H1 (cell line): ENCODE data around the gene PTMS. TPM values are rescaled to one million over a fixed set of nuclear protein-coding genes. Genes with fewer than 3 reads are reported as not detected.

Experiments used
- CTCF ChIA-PET: fragments of 300-600 bp; sonication (Branson Sonifier 250); formaldehyde crosslinking; loops from one replicate; lab custom pipeline; 2021; ENCODE audit not compliant: partially characterized antibody; lab: Charles Lee
- POLR2A ChIA-PET: fragments of 300-600 bp; sonication (Branson Sonifier 250); formaldehyde crosslinking; loops from one replicate; lab custom pipeline; 2021; ENCODE audit warnings: inconsistent platforms; ENCODE audit not compliant: partially characterized antibody; lab: Charles Lee
- DNase-seq, 2 experiments: peaks; one replicate each; pipeline versions ENCODE4 v3.0.0 to v3.0.0-alpha.2; 2010 to 2022; ENCODE audit warnings: low spot score in 2 of 2, low read depth in 1 of 2, mixed read lengths in 1 of 2
- FAIRE-seq: peaks from 2 replicates; lab custom pipeline; 2011; peaks lifted over from hg19 to GRCh38; lab: Jason Lieb, UNC
- H2AFZ ChIP-seq: 2 replicates; pipeline ENCODE4 v1.8.1; 2012; ENCODE audit warnings: low read length, inconsistent platforms
- H2AK5ac ChIP-seq: 2 replicates; pipeline ENCODE4 v1.6.1; 2013; ENCODE audit warnings: low read depth, low read length
- H2BK120ac ChIP-seq: replicated peaks from 2 replicates; pipeline ENCODE3; 2013; ENCODE audit warnings: low read depth, low read length, inconsistent platforms
- H2BK12ac ChIP-seq: 2 replicates; pipeline ENCODE4 v1.6.1; 2013; ENCODE audit warnings: low read depth, low read length
- H2BK15ac ChIP-seq: 2 replicates; pipeline ENCODE4 v1.6.1; 2013; ENCODE audit warnings: low read length
- H2BK20ac ChIP-seq: 2 replicates; pipeline ENCODE4 v1.6.1; 2013; ENCODE audit warnings: low read length
- H2BK5ac ChIP-seq: 2 replicates; pipeline ENCODE4 v1.6.1; 2013; ENCODE audit warnings: low read depth, low read length
- H3K14ac ChIP-seq: 2 replicates; pipeline ENCODE4 v1.6.1; 2013; ENCODE audit warnings: inconsistent platforms; ENCODE audit not compliant: insufficient read length
- H3K18ac ChIP-seq: 2 replicates; pipeline ENCODE4 v1.6.1; 2013; ENCODE audit warnings: low read length; ENCODE audit errors: extremely low read depth
- H3K23ac ChIP-seq: 2 replicates; pipeline ENCODE4 v1.6.1; 2013; ENCODE audit warnings: inconsistent platforms; ENCODE audit not compliant: insufficient read length
- H3K23me2 ChIP-seq: 2 replicates; pipeline ENCODE4 v1.6.1; 2013; ENCODE audit warnings: low read depth, low read length
- H3K27ac ChIP-seq: 2 replicates; pipeline ENCODE4 v1.6.1; 2011; ENCODE audit warnings: low read depth, low read length, inconsistent platforms
- H3K27me3 ChIP-seq, 4 experiments: replicated peaks in 1 of 4; 1 replicate in 1 of 4; 2 replicates in 3 of 4; pipeline versions ENCODE4 v1.6.1 to v1.8.1; 2011 to 2013; ENCODE audit warnings: low read length in 3 of 4, mild to moderate bottlenecking in 3 of 4, inconsistent platforms in 2 of 4, mixed read lengths in 2 of 4, moderate library complexity in 1 of 4; ENCODE audit not compliant: control insufficient read depth in 3 of 4, insufficient read depth in 3 of 4; ENCODE audit errors: extremely low read depth in 1 of 4
- H3K36me3 ChIP-seq, 4 experiments: 2 replicates each; pipeline versions ENCODE4 v1.6.1 to v1.8.1; 2011 to 2013; ENCODE audit warnings: mild to moderate bottlenecking in 4 of 4, low read length in 3 of 4, moderate library complexity in 2 of 4, control low read depth in 1 of 4, inconsistent platforms in 1 of 4; ENCODE audit not compliant: insufficient read depth in 4 of 4, control insufficient read depth in 2 of 4
- H3K4ac ChIP-seq: replicated peaks from 2 replicates; pipeline ENCODE3; 2013; ENCODE audit warnings: low read length, low read depth, mixed read lengths, inconsistent platforms; ENCODE audit not compliant: insufficient read length
- H3K4me1 ChIP-seq, 4 experiments: replicated peaks in 1 of 4; 1 replicate in 1 of 4; 2 replicates in 3 of 4; pipeline versions ENCODE4 v1.6.1 to v1.8.1; 2011 to 2013; ENCODE audit warnings: low read length in 3 of 4, inconsistent platforms in 2 of 4, mixed read lengths in 1 of 4; ENCODE audit not compliant: insufficient read depth in 4 of 4, control insufficient read depth in 3 of 4
- H3K4me2 ChIP-seq, 2 experiments: 2 replicates each; pipeline versions ENCODE4 v1.6.1 to v1.8.1; 2011 to 2013; ENCODE audit warnings: low read depth in 2 of 2, low read length in 2 of 2, control low read depth in 1 of 2, inconsistent platforms in 1 of 2, mild to moderate bottlenecking in 1 of 2; ENCODE audit not compliant: insufficient read depth in 1 of 2
- H3K4me3 ChIP-seq, 4 experiments: fragments of 200-600, 300-600 bp in 1 of 4; sonication (generic), shearing (Covaris generic), sonication (Bioruptor Twin) in 1 of 4; 2 replicates each; pipeline versions ENCODE4 v1.5.1 to v1.8.1; 2011 to 2016; ENCODE audit warnings: low read length in 4 of 4, low read depth in 3 of 4, control low read depth in 2 of 4, inconsistent platforms in 2 of 4, mild to moderate bottlenecking in 2 of 4, mixed read lengths in 1 of 4, moderate library complexity in 1 of 4; ENCODE audit not compliant: insufficient read depth in 2 of 4; ENCODE audit errors: extremely low read depth in 1 of 4
- H3K56ac ChIP-seq: replicated peaks from 2 replicates; pipeline ENCODE3; 2013; ENCODE audit warnings: low read depth, mild to moderate bottlenecking, mixed read lengths, low read length, inconsistent platforms; ENCODE audit not compliant: insufficient read length
- H3K79me1 ChIP-seq: 2 replicates; pipeline ENCODE4 v1.6.1; 2013; ENCODE audit warnings: low read depth, low read length, control low read depth
- H3K79me2 ChIP-seq, 2 experiments: 2 replicates each; pipeline versions ENCODE4 v1.6.1 to v1.8.1; 2012 to 2013; ENCODE audit warnings: low read length in 2 of 2, mild to moderate bottlenecking in 2 of 2, inconsistent platforms in 1 of 2; ENCODE audit not compliant: insufficient read depth in 2 of 2, control insufficient read depth in 1 of 2
- H3K9ac ChIP-seq, 4 experiments: replicated peaks in 1 of 4; 1 replicate in 1 of 4; 2 replicates in 3 of 4; pipeline versions ENCODE4 v1.6.1 to v1.8.1; 2011 to 2013; ENCODE audit warnings: low read depth in 3 of 4, low read length in 3 of 4, control low read depth in 2 of 4, mild to moderate bottlenecking in 2 of 4, moderate library complexity in 2 of 4, inconsistent platforms in 1 of 4; ENCODE audit errors: extremely low read depth in 1 of 4
- H3K9me3 ChIP-seq, 2 experiments: 2 replicates each; pipeline versions ENCODE4 v1.6.1 to v1.8.1; 2012 to 2013; ENCODE audit warnings: mild to moderate bottlenecking in 2 of 2, moderate library complexity in 2 of 2, control low read depth in 1 of 2, inconsistent platforms in 1 of 2, low read depth in 1 of 2, low read length in 1 of 2, mixed read lengths in 1 of 2; ENCODE audit not compliant: insufficient read depth in 2 of 2
- H4K20me1 ChIP-seq, 2 experiments: replicated peaks in 1 of 2; 2 replicates each; pipeline versions ENCODE3 to v1.8.1; 2011 to 2013; ENCODE audit warnings: inconsistent platforms in 2 of 2, low read length in 2 of 2, mild to moderate bottlenecking in 1 of 2; ENCODE audit not compliant: insufficient read depth in 2 of 2, control insufficient read depth in 1 of 2
- H4K5ac ChIP-seq: 2 replicates; pipeline ENCODE4 v1.6.1; 2013; ENCODE audit warnings: low read length, low read depth, mixed read lengths, inconsistent platforms; ENCODE audit not compliant: insufficient read length
- H4K8ac ChIP-seq: 2 replicates; pipeline ENCODE4 v1.8.0; 2013; ENCODE audit warnings: mild to moderate bottlenecking, moderate library complexity, low read length, inconsistent platforms; ENCODE audit not compliant: insufficient read depth; ENCODE audit errors: extremely low read depth
- H4K91ac ChIP-seq: replicated peaks from 2 replicates; pipeline ENCODE3; 2013; ENCODE audit warnings: low read length, mixed read lengths, inconsistent platforms; ENCODE audit not compliant: insufficient read length
- CREB1 ChIP-seq: IDR thresholded peaks from 2 replicates; pipeline ENCODE4 v1.6.1; 2012; ENCODE audit warnings: inconsistent platforms
- EZH2 ChIP-seq: fragments of 200-600 bp; sonication (generic); IDR thresholded peaks from 2 replicates; pipeline ENCODE4 v1.7.1; 2012; ENCODE audit warnings: low read depth, mild to moderate bottlenecking, moderate library complexity, low read length, inconsistent platforms; ENCODE audit not compliant: severe bottlenecking
- FOSL1 ChIP-seq: IDR thresholded peaks from 2 replicates; pipeline ENCODE4 v1.6.1; 2011; ENCODE audit warnings: mild to moderate bottlenecking, low read depth, low read length, moderate library complexity; ENCODE audit not compliant: insufficient read depth
- SRF ChIP-seq: IDR thresholded peaks from 2 replicates; pipeline ENCODE4 v1.6.1; 2011; ENCODE audit warnings: mild to moderate bottlenecking, low read depth, low read length, moderate library complexity
- WGBS, 2 experiments: shearing (Covaris generic) in 1 of 2; methylation state at CpG; one replicate each; pipeline versions ENCODE4 v1.1.6 to v1.1.7; 2013 to 2015; ENCODE audit warnings: low lambda C conversion rate in 2 of 2, mixed read lengths in 2 of 2, inconsistent platforms in 1 of 2, low coverage in 1 of 2, missing lambda C conversion rate in 1 of 2; ENCODE audit not compliant: insufficient replicate concordance in 2 of 2, insufficient coverage in 1 of 2, insufficient read length in 1 of 2; ENCODE audit errors: extremely low coverage in 1 of 2, missing lambda C conversion rate in 1 of 2; 5-methylcytosine and 5-hydroxymethylcytosine counted together
- polyA plus RNA-seq, 7 experiments: library from polyadenylated mRNA; depleted of rRNA in 3 of 7; stranded (reverse) in 5 of 7; unstranded in 2 of 7; fragments of >200 nt in 5 of 7; fragments of 200-250 nt in 2 of 7; gene quantifications; 1 replicate in 5 of 7; 2 replicates in 1 of 7; 4 replicates in 1 of 7; pipeline versions ENCODE4 v1.2.1 to v1.2.3, GENCODE V29; 2011 to 2013; ENCODE audit warnings: missing spikeins in 2 of 7, mixed read lengths in 2 of 7
- total RNA-seq: library from RNA; stranded (reverse); fragmentation: NEBNext Ultra II Directional; extraction: Animal tissue kit (Norgen Biotek cat#: 25700); gene quantifications from 2 replicates; pipeline ENCODE4 v1.2.1, GENCODE V29; 2021
- TF ChIP-seq, protein P1 (sequence below): IDR thresholded peaks from 2 replicates; pipeline ENCODE4 v1.6.1; 2011; ENCODE audit warnings: low read depth, mild to moderate bottlenecking, low read length; ENCODE audit not compliant: insufficient read depth
- TF ChIP-seq, protein P2 (sequence below), 3 experiments: IDR thresholded peaks; 1 replicate in 2 of 3; 2 replicates in 1 of 3; pipeline versions ENCODE4 v1.5.1 to v1.6.1; 2011; ENCODE audit warnings: low read length in 3 of 3, mild to moderate bottlenecking in 3 of 3, inconsistent platforms in 2 of 3, low read depth in 1 of 3, moderate library complexity in 1 of 3; ENCODE audit not compliant: insufficient read depth in 1 of 3; ENCODE audit errors: control extremely low read depth in 1 of 3
- TF ChIP-seq, protein P3 (sequence below): IDR thresholded peaks from 2 replicates; pipeline ENCODE4 v1.6.1; 2012; ENCODE audit warnings: inconsistent platforms

Gene PTMS
- total and polyA plus RNA-seq, 2 of the 8 experiments (the other 6 are each of a cell fraction or from before 2014, with no cell fraction given): 444 to 553 TPM

DNA sequence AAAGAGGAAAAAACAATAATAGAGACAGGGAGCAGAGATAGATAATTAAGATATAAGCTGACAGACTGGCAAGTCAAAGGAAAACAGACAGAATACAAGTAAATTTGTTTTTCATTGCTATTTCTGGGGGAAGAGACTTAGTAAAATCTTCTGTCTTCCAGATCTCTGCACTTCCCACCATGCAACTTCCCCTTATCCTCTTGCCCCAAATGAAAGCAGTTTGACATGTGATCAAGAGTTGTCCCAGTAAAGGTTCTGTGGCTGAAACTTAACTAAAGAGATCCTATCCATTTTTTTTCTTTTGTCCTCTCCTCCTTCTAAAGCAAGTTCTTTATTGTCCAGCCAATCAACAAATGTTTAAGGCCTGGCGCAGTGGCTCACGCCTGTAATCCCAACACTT is 11.8 kb upstream of the PTMS start:
- no peak overlapping the region; the same call in 1 of the 2 replicates for H2BK20ac ChIP-seq
- DNase-seq (no peak), FAIRE-seq (no peak)
- H3K56ac ChIP-seq: no peak overlapping the region
- no peaks in the 10 kb centered on the region; a peak in 1 of 4 replicates for H3K9me3 ChIP-seq
- no peak overlapping the region for H3K23ac ChIP-seq
- TF ChIP-seq FOSL1 (no peak), CREB1 (no peak), EZH2 (no peak), SRF (no peak)
- TF ChIP-seq, protein P1, sequence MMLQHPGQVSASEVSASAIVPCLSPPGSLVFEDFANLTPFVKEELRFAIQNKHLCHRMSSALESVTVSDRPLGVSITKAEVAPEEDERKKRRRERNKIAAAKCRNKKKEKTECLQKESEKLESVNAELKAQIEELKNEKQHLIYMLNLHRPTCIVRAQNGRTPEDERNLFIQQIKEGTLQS: no peak
- TF ChIP-seq, protein P2, sequence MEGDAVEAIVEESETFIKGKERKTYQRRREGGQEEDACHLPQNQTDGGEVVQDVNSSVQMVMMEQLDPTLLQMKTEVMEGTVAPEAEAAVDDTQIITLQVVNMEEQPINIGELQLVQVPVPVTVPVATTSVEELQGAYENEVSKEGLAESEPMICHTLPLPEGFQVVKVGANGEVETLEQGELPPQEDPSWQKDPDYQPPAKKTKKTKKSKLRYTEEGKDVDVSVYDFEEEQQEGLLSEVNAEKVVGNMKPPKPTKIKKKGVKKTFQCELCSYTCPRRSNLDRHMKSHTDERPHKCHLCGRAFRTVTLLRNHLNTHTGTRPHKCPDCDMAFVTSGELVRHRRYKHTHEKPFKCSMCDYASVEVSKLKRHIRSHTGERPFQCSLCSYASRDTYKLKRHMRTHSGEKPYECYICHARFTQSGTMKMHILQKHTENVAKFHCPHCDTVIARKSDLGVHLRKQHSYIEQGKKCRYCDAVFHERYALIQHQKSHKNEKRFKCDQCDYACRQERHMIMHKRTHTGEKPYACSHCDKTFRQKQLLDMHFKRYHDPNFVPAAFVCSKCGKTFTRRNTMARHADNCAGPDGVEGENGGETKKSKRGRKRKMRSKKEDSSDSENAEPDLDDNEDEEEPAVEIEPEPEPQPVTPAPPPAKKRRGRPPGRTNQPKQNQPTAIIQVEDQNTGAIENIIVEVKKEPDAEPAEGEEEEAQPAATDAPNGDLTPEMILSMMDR (IDR thresholded peaks at IDR 0.05; ENCODE audit: control extremely low read depth in 1 of 3, insufficient read depth in 1 of 3, low read depth in 1 of 3, low read length in 3 of 3): no peak
- TF ChIP-seq, protein P3, sequence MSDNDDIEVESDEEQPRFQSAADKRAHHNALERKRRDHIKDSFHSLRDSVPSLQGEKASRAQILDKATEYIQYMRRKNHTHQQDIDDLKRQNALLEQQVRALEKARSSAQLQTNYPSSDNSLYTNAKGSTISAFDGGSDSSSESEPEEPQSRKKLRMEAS: no peak
- peaks cover 0 to 9% of the 10 kb centered on the region in 2 experiments for H4K20me1 ChIP-seq
- H2AFZ ChIP-seq: no peak overlapping the region
- H3K23me2 ChIP-seq: peaks cover 10% of the 10 kb centered on the region
- ChIA-PET POLR2A (interaction anchor here (1.0 to 7.0 kb wide), 15 partner anchors 8 to 220 kb away, joined by 3 to 151 read pairs (median 18); partner anchors contain the start of genes CDCA3, COPS7A, GAPDH and GNB3), CTCF (interaction anchor here (0.7 to 16.3 kb wide), 25 partner anchors 7 to 153 kb away, joined by 3 to 427 read pairs (median 8); partner anchors contain the start of genes CD4, CDCA3, COPS7A and GNB3)
- H3K79me1 ChIP-seq: peaks cover 7% of the 10 kb centered on the region; the same call in 1 of the 2 replicates
- no peak overlapping the region for H2BK120ac ChIP-seq
- no peak overlapping the region for H4K91ac ChIP-seq
- no peak overlapping the region; the same call in 1 of the 2 replicates for H2AK5ac ChIP-seq
- H2BK12ac ChIP-seq: no peak overlapping the region
- H2BK5ac ChIP-seq: no peak overlapping the region
- peaks cover 0 to 14% of the 10 kb centered on the region in 2 experiments; a peak in 2 of 4 replicates for H3K79me2 ChIP-seq
- H3K4me3 ChIP-seq: no peak overlapping the region; a peak in 1 of 8 replicates
- H4K8ac ChIP-seq: no peak overlapping the region
- no peaks in the 10 kb centered on the region for H3K27me3 ChIP-seq
- H3K27ac ChIP-seq: no peak overlapping the region
- no peak overlapping the region; a peak in 1 of 4 replicates for H3K4me2 ChIP-seq
- H3K14ac ChIP-seq: no peak overlapping the region
- no peak overlapping the region for H3K18ac ChIP-seq
- H2BK15ac ChIP-seq: no peak overlapping the region
- H3K4me1 ChIP-seq: peaks cover 3 to 6% (median 3%) of the 10 kb centered on the region in 4 experiments; a peak in 6 of 7 replicates
- 97% methylated on average over 2 of the region's 2 CpGs; no CpG with 5 or more reads in 1 of the 2 experiments for WGBS, 2 experiments
- no peak overlapping the region for H3K9ac ChIP-seq
- H3K4ac ChIP-seq: no peak overlapping the region
- no peak overlapping the region for H4K5ac ChIP-seq
- peaks cover 13 to 26% (median 22%) of the 10 kb centered on the region in 4 experiments; a peak in 7 of 8 replicates for H3K36me3 ChIP-seq
